Measurements from ENCODE around the gene PPP4C.

Gene PPP4C

DNA sequence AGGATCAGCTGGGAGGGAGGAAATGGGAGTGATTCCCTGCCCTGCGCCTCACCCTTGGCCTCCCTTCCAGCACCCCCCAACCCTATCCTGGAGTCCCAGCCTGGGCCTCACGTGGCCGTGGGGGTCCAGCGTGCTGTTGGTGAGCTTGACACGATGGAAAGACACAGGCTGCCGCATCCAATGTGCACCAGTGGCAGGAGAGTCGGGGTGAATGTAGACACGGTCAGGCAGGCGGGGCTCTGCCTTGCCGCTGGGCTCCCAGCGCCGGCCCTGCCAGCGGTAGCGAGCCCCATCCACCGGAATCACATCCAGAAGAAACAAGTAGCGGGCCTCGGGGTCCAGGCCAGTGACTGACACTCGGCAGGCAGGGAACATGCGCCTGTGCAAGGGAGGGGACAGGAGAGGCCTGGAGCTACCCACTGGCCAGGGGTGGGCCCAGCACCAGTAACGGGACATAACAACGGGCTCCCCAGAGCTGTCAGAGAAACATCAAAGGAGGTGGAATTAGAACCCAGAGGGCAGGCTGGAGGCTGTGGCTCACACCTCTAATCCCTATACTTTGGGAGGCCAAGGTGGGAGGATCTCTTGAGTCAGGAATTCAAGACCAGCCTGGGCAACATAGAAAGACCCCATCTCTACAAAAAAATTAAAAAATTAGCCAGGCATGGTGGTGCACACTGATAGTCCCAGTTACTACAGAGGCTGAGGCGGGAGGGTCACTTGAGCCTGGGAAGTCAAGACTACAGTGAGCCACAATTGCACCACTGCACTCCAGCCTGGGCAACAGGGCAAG is 13.2 kb downstream of the PPP4C start:
- no peak for TF ChIP-seq CTCF (IDR thresholded peaks at IDR 0.05)
- peaks cover 10% of the 10 kb centered on the region for H3K4me1 ChIP-seq

DNA sequence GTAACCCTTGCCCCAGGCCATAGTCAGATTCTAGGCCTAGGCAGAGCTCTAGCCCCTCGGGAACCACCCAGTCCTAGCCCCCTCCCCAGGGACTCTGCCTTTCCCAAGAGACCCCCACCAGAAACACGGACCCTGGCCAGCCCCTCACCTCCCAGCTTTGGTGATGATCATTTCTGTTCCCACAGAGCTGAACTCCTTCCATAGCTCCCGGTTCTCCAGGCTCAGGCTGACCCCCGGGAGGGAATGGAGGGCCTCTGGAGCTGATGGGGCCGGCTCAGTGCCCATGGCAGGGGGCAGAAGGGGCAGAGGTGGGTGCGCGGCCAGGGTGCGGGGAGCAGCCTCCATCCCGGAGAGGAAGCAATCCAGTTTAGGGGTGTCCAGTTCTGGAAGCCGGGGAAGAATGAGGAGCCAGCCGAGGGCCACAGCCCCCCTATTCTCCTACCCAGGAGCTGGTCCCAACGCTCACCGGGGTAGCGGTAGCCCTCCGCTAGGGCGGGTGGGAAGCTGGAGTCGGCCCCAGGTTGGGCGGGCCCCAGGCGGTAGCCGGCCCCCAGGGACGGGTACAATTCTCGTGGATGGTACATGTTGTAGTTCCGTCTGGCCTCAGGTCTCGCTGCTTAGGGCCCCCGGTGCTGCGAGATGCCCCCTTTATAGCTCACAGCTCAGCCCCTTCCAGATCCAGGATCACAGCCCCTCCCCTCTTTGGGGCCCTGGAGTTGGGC is 15.0 kb downstream of the PPP4C start:
- H3K9ac ChIP-seq = no peak overlapping the region
- peaks cover 17% of the 10 kb centered on the region for H3K4me1 ChIP-seq
- no peak overlapping the region for H3K27ac ChIP-seq

More for the DNA sequence above, 13.2 kb downstream of the PPP4C start:
- no peak overlapping the region for H3K4me3 ChIP-seq (ENCODE audit: low read depth, low read length)
- H3K79me2 ChIP-seq = no peaks in the 10 kb centered on the region
- no peaks in the 10 kb centered on the region for H3K9me3 ChIP-seq (ENCODE audit: control insufficient read depth, low read length)
- H3K27ac ChIP-seq = no peak overlapping the region
- H3K36me3 ChIP-seq (ENCODE audit: control insufficient read depth, insufficient read depth, low read length) = no peaks in the 10 kb centered on the region
- H2AFZ ChIP-seq = no peak overlapping the region
- H3K27me3 ChIP-seq (ENCODE audit: control insufficient read depth, insufficient read depth, low read length) = no peaks in the 10 kb centered on the region
- no peak overlapping the region for H3K9ac ChIP-seq
- H3K4me2 ChIP-seq (ENCODE audit: low read length) = no peak overlapping the region

GRCh38 chr16:30091474-30092372 is 15.9 kb downstream of the PPP4C start, which contains the start of gene TBX6:
TBX6 (minus strand) TSS chr16:30091924; CDS start chr16:30091193, 731 bp downstream.
- peak; percentile 91 for TF ChIP-seq CTCF (IDR thresholded peaks at IDR 0.05)
- Histone ChIP-seq H3K4me3 (ENCODE audit: low read depth, low read length) (peak within 1 kb of the TSS; percentile 59), H3K4me2 (ENCODE audit: low read length) (peak within 1 kb of the TSS; percentile 96), H2AFZ (peak within 1 kb of the TSS; percentile 98), H3K4me1 (peaks cover 17% of the 10 kb centered on the region), H3K9me3 (ENCODE audit: control insufficient read depth, low read length) (no peaks in the 10 kb centered on the region), H3K9ac (no peak within 1 kb of the TSS), H3K27ac (peak within 1 kb of the TSS; percentile 52), H3K27me3 (ENCODE audit: control insufficient read depth, insufficient read depth, low read length) (no peaks in the 10 kb centered on the region), H3K36me3 (ENCODE audit: control insufficient read depth, insufficient read depth, low read length) (no peaks in the 10 kb centered on the region), H3K79me2 (peaks cover 4% of the 10 kb centered on the region)

More for the DNA sequence above, 15.0 kb downstream of the PPP4C start:
- peak overlapping the region; percentile 98 for H2AFZ ChIP-seq
- no peak for TF ChIP-seq CTCF (IDR thresholded peaks at IDR 0.05)
- H3K9me3 ChIP-seq (ENCODE audit: control insufficient read depth, low read length) = no peaks in the 10 kb centered on the region
- H3K27me3 ChIP-seq (ENCODE audit: control insufficient read depth, insufficient read depth, low read length) = no peaks in the 10 kb centered on the region
- H3K79me2 ChIP-seq = peaks cover 4% of the 10 kb centered on the region
- H3K36me3 ChIP-seq (ENCODE audit: control insufficient read depth, insufficient read depth, low read length) = no peaks in the 10 kb centered on the region
- no peak overlapping the region for H3K4me3 ChIP-seq (ENCODE audit: low read depth, low read length)
- no peak overlapping the region for H3K4me2 ChIP-seq (ENCODE audit: low read length)

DNA sequence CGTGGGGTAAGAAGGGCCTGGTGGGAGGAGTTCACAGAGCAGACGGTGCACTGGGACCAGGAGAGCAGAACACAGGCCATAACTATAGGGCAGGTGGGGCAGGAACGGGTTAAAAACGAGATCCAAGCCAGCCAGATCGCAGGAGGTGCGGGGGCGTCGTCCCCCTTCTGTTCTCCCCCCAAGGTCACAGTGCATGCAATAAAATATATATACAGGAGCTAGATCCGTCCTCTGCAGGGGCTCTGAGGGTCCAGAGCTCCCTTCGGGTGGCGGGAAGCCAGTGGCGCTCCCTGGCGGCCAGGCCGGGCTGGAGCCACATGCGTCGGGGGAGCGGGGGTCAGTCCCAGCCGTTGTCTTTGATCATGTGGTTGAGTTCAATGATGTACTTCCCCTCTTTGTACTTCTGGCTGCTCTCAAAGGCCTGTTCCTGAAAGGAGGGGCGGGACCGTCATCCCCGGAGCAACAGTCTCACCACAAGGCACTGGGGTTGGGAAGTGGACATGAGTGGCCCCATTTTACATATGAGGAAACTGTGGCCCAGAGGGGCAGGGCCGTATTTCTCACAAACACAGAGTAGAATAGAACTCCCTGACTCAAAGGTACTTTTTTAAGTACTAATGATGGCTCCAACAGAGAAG is 16.7 kb downstream of the PPP4C start:
- peak overlapping the region; percentile 52 for H3K27ac ChIP-seq
- peak; percentile 23 for TF ChIP-seq CTCF (IDR thresholded peaks at IDR 0.05)
- no peaks in the 10 kb centered on the region for H3K36me3 ChIP-seq (ENCODE audit: control insufficient read depth, insufficient read depth, low read length)
- peaks cover 17% of the 10 kb centered on the region for H3K4me1 ChIP-seq
- H3K4me3 ChIP-seq (ENCODE audit: low read depth, low read length) = peak overlapping the region; percentile 59
- no peak overlapping the region for H3K9ac ChIP-seq
- H2AFZ ChIP-seq = peak overlapping the region; percentile 98
- H3K27me3 ChIP-seq (ENCODE audit: control insufficient read depth, insufficient read depth, low read length) = no peaks in the 10 kb centered on the region
- H3K9me3 ChIP-seq (ENCODE audit: control insufficient read depth, low read length) = no peaks in the 10 kb centered on the region
- peak overlapping the region; percentile 64 for H3K4me2 ChIP-seq (ENCODE audit: low read length)
- H3K79me2 ChIP-seq = peaks cover 4% of the 10 kb centered on the region

Data from parathyroid adenoma (tissue), 2 donors.